ENCODE results near the gene LRFN4.

The LRFN4 gene

DNA sequence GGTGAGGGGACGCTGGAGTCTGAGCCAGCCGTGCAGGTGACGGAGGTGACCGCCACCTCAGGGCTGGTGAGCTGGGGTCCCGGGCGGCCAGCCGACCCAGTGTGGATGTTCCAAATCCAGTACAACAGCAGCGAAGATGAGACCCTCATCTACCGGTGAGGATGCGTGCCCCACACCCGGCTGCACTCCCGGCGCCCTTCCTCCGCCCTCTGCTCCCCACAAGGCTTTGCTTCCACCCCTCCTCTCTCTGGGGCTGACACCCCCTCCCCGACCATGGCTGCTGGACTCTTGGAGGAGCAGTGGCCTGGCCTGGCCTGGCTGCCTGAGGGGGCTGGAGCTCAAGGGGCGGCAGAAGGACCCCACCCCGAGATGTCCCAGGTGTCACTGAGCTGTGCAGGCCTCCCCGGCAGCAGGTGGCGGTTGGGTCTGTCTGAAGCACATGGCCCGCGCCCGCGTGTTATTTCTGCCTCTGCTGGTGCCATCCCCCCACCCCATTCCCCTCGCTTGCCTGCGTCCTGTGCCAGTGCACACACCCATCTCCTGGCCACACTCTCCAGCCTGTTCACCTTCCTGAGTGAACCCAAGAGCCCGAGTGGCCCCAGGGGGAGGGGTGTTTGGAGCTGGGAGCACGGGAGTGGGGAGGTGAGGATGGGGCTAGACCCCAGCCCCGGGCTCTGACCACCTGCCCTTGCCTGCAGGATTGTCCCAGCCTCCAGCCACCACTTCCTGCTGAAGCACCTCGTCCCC is 2.2 kb downstream of the LRFN4 start:
- DNase-seq = no peak

DNA sequence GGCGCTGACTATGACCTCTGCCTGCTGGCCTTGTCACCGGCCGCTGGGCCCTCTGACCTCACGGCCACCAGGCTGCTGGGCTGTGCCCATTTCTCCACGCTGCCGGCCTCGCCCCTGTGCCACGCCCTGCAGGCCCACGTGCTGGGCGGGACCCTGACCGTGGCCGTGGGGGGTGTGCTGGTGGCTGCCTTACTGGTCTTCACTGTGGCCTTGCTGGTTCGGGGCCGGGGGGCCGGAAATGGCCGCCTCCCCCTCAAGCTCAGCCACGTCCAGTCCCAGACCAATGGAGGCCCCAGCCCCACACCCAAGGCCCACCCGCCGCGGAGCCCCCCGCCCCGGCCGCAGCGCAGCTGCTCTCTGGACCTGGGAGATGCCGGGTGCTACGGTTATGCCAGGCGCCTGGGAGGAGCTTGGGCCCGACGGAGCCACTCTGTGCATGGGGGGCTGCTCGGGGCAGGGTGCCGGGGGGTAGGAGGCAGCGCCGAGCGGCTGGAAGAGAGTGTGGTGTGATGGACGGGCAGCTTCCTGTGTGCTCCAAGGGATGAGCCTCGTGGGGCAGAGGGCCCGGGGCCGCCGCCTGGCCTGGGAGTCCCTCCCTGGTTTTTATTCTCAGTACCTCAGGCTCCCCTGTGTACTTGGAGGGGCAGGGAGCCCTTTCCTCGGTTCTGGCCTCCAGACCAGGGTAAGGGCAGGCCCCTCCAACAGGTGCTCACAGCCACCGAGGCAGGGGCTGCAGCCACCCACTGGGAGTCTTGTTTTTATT is 3.0 kb downstream of the LRFN4 start:
- no peak for DNase-seq

DNA sequence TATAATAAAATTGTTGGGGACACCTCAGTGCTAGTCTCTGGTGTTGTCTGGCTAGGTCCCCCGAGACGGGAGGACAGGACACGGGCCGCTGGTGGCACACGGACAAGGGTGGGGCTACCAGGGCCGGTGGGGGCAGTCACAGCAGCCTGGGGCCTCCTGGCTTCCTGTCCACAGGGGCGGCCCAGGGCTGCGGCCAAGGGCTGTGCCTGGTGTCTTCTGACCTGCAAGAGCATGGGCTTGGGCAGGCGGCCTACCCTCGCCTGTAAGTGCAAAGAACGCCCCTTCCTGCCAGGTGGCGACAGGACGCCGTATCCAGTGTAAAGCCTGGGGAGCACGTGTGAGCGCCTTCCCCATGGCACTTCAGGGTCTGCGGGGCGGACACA is 3.6 kb downstream of the LRFN4 start:
- no peak for DNase-seq

DNA sequence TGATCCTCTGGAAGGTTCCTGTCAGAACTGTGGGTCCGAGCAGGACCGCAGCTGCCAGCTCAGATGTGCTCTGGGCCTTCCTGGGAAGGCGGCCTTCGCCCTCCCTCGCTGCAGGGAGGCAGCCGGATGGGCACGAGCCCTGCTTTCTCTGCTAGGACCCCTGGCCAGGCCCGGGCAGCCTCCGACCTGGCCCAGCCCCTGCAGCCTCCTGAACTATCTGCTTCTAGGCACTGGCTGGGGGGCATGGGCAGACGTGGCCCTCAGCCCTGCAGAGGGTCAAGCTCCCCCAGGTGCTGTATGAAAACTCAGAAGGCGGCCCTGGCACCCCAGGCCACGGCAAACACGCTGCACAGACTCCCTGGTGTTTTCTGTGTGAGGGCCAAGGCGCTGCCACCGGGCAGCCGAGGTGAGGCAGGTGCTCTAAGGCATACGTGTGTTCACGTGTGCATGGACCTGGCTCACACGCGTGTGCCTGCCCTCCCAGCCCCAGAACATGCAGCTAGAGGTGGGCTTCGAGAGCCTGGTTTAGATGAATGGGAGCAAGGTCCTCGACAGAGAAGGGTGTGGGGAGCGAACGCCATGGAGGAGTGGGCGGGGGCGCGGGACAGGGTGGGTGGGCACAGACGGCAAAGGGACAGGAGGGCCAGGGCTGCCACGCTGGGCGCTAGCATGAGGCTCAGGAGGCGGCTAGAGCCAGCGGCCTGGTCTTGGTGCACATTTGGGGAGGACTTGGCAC is 4.3 kb downstream of the LRFN4 start:
- no peak for DNase-seq

DNA sequence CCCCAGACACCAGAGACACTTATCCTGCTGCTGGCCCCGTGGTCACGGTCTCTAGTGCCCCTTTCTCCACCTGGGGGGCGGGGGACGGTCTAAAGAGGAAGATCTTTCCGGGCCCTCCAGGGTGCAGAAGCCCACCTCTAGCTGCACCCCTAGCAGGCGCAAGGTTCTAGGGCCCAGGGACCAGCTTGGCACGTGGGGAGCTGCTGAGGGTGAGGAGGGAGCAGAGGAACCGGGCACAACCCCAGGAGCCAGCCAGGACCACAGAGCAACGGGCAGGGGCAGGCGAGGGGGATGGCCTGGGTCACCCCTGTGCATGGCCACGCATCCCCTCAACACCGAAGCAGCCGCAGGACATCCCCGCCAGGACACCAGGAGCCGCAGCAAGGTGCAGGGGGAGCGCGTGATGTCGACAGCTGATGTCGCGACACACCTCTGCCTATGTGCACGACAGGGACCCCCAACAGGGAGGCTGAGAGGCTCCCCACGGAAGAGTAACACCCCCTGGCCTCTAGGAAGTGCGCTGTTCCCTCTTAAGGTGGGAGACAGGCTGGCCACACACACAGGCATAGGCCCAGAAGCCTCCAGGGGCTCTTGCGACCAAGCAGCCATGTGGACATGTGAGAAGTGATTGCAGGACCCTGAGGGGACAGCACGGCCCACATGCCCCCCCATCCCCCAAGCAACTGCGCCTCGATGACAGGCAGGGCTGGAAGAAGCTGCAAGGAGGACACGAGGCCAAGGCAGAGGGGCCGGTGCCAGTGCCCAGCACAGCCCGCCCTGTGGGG is 5.1 kb downstream of the LRFN4 start:
- no peak for DNase-seq

DNA sequence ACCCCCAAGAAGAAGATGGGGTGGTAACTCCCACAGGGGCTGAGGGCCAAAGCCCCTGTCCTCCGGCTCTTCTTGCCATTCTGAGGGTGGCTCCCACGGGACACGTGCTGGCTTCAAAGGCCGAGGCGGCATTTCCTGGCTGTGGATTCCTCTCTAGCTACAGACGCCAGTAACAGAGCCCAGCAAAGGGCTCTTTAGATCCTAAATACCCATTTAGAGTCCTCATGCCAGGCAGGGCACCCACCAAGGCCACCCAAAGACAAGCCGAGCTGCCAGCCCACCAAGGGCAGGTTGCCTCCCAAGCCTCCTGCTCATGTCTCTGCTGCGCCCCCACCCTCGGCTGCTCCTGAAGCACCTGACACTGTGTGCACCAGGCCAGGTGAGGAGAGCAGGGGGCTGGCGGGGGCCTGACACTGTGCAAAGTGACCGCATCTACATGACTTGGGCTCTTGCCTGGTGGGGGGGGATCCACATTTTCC is 5.7 kb downstream of the LRFN4 start:
- no peak for DNase-seq

DNA sequence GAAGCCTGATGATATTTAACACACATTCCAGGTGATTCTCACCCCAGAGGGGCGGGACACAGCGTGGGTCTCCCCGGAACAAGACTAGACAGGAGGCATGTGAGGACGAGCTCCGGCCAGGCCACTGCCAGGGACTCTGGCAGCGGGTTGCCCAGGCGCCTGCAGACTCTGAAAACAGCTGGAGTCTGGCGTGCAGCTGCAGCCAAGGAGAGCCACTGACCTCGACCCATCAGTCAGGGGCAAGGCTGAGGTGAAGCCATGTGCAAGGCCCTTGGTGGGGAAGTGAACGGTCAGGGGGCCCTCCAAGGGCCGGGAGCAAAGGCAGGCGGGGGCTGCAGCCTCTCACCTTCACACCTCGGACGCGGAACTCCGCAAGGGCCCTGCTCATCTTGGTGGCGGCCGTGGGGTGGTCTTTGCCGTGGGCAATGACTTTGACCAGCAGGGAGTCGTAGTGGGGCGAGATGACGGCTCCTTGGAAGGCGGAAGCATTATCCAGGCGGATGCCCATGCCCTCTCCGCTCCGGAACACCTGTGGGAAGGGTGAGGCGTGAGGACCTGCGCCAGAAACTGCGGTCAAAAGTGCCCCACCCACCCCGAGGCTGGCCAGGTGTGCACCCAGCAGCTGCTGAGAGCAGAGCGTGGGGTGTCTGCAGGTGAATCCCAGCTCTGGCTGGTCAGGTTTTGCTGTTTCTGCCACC is 6.7 kb downstream of the LRFN4 start:
- no peak for DNase-seq

DNA sequence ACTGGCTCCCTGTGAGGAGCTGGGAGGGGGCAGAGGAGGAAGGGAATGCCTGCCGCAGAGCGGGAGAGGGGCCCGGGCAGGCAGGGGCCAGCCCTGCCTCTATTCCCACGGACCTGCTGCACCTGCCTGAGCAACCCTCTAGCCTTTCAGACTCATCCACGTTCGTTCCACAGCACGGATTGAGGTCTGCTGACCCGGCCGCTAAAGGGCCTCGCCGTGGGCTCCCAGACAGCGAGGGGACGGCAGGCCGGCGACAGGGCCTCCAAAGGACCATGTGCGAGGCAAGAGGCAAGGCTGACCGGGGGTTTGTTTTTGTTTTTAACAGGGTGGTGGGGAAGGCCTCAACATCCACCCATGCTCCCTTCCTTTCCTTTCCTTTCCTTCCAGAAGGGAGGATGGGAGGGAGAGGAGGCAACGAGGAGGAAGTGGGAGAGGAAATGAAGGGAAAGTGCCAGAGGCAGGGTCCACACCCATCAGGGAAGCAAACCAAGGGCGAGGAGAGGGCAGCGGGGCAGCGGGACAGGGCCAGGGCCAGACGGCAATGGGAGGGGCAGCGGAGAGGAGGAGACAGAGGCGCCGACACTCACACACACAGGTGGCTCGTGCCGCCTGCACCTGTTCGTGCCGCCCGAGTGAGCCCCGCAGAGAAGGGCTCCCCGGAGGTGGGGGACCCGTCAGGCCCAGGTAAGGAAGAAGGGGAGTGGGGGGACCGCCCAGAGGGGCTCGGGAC is 7.5 kb downstream of the LRFN4 start:
- no peak for DNase-seq

DNA sequence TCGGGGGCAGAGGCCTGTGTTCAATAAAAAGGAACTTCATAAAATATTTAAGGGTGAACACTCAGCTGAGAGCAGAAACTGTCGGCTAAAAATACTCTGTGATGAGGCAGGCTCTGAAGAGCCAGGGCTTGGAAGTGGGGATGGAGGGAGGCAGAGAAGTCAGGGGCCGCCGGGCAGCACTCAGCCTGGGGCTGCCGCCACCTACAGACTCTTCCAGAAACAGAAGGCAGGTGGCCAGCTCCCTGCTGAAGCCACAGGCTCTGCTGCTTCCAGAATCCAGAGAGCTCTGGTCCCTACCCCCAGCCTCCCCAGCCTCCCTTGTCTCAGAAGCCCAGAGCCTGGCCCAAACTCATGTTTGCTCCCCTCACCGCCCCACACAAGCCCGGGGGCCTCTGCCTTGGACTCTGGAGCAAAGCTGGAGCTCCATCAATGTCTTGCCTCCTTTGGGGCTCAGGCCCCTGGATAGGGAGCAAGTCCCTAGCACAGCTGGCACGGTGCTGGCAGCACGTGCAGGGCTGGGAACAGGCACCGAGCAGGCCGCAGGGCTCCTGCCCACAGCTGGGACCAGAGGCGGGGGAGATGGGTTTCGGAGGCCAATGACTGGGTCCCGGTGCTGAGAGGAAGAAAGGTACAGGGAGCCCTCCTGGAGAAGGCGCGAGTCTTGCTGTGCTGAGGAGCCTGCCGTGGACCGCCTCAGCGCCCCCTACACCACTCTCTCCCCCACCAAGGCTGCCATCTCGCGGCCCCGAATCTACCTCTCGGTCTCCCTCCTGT is 8.2 kb downstream of the LRFN4 start:
- DNase-seq = no peak

DNA sequence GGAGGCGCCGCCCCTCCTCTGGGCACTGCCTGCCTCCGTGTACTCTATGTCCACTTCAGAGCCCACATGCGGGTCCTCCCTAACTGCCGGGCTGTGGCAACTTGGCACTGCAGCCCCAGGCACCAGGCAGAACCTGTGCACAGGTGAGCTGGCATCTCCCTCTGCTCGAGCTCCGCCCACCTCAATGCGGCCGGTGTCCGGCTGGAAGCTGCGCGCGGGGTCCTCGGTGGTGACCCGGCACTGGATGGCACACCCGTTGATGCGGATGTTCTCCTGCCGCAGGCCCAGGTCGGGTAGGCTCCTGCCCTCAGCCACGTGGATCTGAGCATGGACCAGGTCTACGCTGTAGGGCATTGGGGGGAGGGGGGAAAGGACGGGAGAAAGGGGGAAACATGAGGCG is 9.1 kb downstream of the LRFN4 start:
- DNase-seq = no peak

DNA sequence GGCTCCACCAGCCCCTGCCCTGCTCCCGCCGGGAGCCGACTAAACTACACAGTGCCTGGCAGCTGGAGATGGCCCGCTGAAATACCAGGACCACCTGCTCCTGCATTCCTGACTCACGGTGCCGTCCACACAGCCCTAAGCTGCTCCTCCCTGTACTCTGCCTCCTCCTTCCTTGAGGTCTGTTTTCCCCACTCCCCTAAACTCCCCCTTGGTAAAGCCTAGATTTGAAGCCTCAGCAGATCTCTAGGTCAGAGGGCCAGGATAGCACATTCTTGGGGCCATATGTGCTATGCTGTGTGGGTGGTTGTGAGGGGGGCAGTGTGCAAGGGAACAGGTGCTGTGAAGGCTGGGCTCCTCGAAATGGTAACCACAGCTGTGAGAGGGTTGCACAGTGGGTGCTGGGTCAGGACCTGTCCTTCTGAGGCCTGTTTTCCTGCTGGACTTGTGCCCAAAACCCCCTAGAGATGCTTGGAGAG is 9.7 kb downstream of the LRFN4 start:
- no peak for DNase-seq

DNA sequence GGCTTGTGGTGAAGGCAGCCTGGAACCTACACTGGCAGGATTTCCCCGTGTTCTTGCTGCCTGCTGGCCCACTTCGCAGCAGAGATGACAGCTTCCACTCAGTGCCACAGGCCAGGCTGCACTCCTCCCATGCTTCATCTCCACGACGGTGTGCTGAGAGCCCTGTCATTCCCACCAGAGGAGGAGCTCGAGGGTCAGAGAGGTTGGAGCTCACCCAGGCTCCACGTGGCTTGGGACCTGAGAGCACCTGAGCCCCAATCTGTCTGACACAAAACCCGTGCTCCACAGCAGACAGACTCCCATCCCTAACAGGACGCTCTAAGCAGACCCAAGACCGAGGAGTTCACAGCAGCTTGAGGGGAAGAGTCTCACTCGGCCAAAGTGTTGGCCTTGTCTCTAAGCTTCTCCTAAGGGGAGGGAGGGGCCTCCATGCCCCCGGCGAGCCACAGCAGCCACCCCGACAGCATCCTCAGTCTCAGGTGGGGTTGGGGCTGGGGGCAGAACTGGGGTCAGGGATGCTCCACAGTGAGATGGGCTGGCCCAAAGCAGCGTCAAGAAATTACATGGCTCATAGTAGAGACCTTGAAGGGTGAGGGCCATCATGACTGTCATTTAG is 10.7 kb downstream of the LRFN4 start:
- no peak for DNase-seq

DNA sequence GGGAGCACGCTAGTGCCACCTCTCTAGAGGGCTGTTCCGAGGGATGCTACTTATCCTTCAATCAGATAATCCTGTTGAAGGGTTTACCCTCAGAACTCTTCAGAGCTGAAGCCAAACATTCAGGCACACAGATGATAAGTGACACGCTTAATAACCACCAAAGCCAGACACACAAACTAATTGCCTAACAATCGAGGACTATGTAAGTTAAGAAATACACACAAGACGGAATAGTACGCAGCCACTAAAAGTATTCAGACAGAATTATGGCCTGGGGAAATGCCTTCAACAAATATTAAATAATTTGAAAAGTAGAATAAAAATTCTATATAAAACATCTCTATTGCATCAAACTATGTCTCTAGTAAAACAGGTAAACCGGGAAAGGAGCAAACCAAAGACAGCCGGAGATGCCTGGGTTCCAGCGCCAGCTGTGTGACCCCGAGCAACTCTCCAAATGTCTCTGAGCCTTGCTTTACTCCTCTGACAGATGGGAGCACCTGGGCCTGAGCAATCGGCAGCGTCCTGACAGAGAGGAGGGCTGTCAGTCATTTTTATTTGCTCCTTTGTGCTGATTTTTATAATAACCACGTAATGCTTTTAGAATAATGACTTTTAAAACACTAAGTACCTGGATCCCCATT is 11.3 kb downstream of the LRFN4 start:
- DNase-seq = no peak

DNA sequence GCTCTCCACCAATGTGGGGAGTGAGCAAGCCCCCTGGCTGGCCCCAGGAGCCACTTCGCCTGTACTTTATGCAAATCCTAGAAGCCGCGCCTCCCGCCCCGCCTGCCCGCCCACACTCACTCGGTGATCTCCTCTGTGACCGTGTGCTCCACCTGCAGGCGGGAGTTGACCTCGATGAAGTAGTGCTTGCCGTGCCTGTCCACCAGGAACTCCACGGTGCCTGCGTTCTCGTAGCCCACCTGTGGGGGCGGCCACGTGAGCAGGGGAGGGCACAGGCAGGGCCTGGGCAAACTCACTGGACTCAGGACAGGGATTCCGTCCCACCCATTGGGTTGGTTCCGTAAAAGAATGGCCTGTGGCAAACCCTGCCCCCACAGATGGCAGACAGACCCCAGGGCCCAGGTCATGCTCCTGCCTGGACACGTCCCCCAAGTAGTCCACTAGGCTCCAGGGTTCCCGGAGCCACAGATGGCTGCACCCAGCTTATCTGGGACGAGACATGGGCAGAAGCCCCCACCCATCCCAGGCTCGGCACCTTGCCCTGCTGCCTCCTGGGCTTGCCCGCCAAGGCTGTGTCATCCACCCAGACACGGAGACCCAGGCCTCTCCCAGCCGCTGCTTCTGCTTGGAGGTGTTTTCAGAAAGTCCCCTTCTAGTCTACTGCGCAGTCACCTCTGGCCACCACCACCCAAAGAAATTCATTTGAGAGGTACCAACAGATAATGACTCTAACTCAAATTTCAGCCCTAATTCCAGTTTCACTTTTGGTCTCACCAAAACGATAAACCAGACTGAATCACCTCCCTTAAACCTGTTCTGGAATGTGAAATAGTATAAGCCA is 12.1 kb downstream of the LRFN4 start:
- no peak for DNase-seq

DNA sequence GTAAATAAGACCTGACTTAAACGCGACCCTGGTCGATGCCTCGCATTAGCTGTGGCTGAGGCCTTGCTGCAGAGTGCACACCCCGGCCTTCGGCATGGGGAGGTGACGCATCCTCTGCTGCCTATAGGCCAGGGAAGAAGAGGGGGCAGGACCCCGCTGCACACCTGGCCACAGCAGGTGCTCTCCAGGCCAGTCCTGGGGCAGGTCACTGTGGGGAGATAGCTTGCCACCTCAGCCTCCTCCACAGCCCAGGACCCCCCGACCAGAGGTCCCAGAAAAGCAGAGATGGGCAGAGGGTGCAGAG is 12.7 kb downstream of the LRFN4 start:
- DNase-seq = no peak

DNA sequence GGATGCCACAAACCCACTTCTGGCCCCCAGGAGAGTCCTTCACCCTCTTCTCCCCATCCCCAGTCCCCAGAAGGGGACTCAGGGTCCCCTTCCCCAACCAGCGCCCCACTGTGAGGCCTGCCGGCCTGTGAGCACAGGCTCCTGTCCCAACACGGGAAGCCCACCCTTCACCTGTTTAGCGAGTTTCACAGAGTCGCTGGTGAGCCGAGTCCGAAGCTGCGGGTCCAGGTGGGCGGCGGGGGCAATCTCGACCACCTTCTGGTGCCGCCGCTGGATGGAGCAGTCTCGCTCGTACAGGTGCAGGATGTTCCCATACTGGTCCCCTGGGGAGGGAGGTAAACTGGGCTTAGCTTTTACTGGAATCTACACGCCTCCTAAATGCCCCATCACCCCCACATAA is 13.3 kb downstream of the LRFN4 start:
- DNase-seq = no peak

DNA sequence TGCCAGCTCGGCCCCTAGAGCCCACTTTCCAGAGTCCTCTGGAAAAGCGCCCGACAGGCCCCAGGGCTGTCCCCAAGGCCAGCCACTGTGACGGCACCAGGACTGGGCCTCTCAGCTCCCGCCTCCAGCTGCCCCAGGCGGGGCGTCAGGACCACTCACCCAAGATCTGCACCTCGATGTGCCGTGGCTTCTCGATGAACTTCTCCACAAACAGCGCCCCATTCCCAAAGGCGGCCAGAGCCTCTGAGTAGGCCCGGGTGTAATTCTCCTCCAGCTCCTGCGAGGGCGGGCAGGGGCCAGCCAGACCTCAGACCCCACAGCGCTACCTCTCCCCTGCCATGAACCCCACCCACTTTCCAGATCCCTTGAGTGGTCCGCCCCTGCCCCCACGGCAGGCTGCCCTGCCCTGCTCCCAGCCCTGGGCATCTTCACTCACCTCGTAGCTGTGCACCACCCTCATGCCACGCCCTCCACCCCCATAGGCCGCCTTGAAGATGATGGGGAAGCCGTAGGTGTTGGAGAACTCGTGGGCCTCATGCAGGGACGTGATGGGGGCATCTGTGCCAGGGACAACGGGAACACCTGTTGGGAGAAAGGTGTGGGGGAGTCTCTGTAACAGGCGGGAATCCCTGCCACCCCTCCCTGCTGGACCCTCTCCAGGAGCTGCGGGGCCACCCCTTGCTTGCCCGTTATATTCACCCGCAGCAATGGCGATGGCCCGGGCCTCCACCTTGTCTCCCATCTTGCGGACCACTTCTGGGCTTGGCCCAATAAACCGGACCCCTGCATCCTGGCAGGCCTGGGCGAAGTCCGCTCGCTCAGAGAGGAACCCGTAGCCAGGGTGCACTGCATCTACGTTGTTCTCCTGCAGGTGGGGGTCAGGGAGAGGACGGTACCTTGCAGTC is 14.0 kb downstream of the LRFN4 start:
- no peak for DNase-seq

DNA sequence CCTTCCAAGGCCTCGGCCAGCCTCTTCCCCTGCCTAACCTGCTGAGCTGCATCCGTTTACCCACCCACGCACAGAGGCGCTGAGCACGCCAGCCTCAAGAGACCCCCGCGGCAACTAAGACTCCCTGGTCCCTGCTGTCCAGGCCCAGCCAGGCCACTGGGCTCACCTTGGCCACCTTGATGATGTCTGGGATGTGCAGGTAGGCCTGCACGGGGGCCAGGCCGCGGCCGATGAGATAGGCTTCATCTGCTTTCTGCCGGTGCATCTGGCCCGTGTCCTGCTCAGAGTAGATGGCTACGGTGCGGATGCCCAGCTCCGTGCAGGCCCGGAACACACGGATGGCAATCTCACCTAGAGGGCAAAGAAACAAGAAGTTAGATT is 14.6 kb downstream of the LRFN4 start:
- no peak for DNase-seq
